ENCODE measurements around the gene PLPPR2.
"Not testable (repeated sequence)": the region's sequence is repeated elsewhere in the genome, so short reads cannot be mapped to it uniquely, and the experiment has no call there.

The PLPPR2 gene

DNA sequence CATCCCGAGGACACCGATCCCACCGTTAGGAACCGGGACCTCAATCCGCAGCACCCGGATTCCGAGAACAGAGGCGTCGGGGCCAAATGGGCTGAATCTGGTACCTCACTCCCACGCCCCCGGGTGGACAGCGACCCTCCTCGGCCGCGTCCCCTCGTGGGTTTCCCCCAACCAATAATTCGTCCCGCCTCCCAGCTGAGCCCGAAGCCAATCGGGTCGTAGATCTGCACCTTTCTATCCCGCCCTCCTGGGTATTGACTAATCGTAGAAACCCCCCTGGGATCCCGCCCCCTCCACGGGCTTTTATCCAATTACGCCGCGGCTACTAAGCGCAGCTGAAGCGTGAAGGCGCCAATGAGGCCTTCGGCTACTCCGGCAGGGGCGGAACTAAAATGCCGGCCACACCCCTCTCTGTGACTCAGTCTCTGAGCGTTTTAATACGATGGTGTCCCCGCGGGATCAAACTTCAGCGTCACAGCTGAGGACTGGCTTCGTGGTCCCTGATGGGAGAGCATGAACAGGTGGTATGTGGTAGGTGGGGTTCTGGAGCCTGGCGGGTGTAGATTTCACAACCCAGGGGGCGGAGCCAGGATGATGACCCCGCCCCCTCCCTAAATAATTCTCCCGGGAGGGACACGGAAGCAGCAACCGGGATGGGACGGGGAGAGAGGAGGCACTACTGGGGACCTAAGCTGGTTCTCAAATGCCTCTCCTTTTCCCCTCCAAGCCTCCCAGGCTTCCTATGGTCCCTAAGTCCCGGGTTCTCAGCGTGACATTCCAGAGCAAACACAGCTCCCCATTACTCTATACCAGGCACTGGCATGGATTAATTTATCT, 8.9 kb upstream of the PLPPR2 start, which contains the start of the genes CCDC159 and TMEM205:
TSS of gene CCDC159 (plus strand) at position 416 of the 837 bp plus-strand sequence. CDS start at position 504, 88 bp downstream.
TSS of gene TMEM205 (minus strand) at position 165 of the 837 bp plus-strand sequence. CDS start 649 bp downstream, outside the sequence.
- TF ChIP-seq, protein P1, sequence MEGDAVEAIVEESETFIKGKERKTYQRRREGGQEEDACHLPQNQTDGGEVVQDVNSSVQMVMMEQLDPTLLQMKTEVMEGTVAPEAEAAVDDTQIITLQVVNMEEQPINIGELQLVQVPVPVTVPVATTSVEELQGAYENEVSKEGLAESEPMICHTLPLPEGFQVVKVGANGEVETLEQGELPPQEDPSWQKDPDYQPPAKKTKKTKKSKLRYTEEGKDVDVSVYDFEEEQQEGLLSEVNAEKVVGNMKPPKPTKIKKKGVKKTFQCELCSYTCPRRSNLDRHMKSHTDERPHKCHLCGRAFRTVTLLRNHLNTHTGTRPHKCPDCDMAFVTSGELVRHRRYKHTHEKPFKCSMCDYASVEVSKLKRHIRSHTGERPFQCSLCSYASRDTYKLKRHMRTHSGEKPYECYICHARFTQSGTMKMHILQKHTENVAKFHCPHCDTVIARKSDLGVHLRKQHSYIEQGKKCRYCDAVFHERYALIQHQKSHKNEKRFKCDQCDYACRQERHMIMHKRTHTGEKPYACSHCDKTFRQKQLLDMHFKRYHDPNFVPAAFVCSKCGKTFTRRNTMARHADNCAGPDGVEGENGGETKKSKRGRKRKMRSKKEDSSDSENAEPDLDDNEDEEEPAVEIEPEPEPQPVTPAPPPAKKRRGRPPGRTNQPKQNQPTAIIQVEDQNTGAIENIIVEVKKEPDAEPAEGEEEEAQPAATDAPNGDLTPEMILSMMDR (IDR thresholded peaks at IDR 0.05; ENCODE audit: insufficient read depth, low read length), result no peak
- no peak; the same call in none of the 2 replicates for TF ChIP-seq POLR2AphosphoS5 (IDR thresholded peaks at IDR 0.05; ENCODE audit: low read depth)
- TF ChIP-seq, protein P2, sequence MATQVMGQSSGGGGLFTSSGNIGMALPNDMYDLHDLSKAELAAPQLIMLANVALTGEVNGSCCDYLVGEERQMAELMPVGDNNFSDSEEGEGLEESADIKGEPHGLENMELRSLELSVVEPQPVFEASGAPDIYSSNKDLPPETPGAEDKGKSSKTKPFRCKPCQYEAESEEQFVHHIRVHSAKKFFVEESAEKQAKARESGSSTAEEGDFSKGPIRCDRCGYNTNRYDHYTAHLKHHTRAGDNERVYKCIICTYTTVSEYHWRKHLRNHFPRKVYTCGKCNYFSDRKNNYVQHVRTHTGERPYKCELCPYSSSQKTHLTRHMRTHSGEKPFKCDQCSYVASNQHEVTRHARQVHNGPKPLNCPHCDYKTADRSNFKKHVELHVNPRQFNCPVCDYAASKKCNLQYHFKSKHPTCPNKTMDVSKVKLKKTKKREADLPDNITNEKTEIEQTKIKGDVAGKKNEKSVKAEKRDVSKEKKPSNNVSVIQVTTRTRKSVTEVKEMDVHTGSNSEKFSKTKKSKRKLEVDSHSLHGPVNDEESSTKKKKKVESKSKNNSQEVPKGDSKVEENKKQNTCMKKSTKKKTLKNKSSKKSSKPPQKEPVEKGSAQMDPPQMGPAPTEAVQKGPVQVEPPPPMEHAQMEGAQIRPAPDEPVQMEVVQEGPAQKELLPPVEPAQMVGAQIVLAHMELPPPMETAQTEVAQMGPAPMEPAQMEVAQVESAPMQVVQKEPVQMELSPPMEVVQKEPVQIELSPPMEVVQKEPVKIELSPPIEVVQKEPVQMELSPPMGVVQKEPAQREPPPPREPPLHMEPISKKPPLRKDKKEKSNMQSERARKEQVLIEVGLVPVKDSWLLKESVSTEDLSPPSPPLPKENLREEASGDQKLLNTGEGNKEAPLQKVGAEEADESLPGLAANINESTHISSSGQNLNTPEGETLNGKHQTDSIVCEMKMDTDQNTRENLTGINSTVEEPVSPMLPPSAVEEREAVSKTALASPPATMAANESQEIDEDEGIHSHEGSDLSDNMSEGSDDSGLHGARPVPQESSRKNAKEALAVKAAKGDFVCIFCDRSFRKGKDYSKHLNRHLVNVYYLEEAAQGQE (IDR thresholded peaks at IDR 0.05; ENCODE audit: insufficient replicate concordance, low read depth), result peak; percentile 36
- peak; percentile 39; the same call in 1 of the 2 replicates for TF ChIP-seq SPI1 (IDR thresholded peaks at IDR 0.05; ENCODE audit: borderline replicate concordance, low read depth)
- TF ChIP-seq GABPA (IDR thresholded peaks at IDR 0.05; ENCODE audit: low read depth), result 0 out of 2 replicates have a peak, but pooled peaks have one; percentile 12
- DNase-seq (ENCODE audit: low read depth in 1 of 2, low spot score in 1 of 2), result peak; percentile 98 to 99
- peak within 1 kb of the TSS; percentile 68 for H3K27ac ChIP-seq (replicated peaks)
- H3K4me3 ChIP-seq (replicated peaks; ENCODE audit: insufficient read depth, low read length), result peak within 1 kb of the TSS; percentile 80
- no peaks in the 10 kb centered on the region for H3K27me3 ChIP-seq (ENCODE audit: insufficient read depth, poor library complexity, severe bottlenecking)

DNA sequence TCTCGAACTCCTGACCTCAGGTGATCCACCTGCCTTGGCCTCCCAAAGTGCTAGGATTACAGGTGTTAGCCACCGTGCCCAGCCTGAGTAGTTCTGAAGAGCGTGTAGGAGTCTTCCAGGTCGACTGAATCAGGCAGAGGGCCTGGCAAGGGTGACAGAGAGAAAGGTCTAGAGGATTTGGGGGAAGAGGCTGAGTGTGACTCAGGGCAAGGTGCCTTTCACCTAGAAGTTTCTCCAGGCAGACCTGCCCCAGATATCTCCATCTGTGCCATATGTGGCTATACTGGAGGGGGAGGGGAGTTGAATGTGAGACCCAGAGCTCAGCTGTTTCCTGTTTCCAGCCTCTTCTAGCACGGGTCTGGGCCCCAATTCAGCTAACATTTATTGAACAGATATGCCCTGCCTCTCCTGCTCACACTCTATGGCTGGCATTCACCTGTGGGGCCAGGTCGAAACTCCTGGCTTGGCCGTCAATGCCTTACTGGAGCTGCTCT, 7.6 kb upstream of the PLPPR2 start:
- DNase-seq (ENCODE audit: low read depth in 1 of 2, low spot score in 1 of 2), result no peak
- H3K27ac ChIP-seq (replicated peaks), result no peak overlapping the region

DNA sequence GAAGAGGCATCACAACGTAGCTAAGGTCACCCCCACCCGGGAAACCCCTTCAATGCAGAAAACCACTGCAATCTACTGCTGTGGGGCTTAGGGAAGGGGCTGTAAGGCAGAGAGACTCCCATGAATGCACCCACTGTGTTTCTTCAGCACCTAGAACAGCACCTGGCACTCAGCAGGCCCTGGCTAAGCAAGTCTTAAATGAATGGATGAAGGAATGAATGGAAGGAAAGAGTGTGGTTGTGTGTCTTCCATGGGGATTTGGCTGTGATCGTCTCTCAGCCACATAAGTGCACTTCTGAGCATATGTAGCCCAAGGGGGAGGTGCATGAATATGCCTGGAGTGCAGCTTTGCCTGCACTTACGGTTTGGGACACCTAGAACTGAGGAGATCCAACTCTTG, 6.1 kb upstream of the PLPPR2 start:
- Histone ChIP-seq H3K27me3 (ENCODE audit: insufficient read depth, poor library complexity, severe bottlenecking) (no peaks in the 10 kb centered on the region), H3K27ac (replicated peaks) (no peak overlapping the region), H3K4me3 (replicated peaks; ENCODE audit: insufficient read depth, low read length) (no peak overlapping the region)
- TF ChIP-seq POLR2AphosphoS5 (IDR thresholded peaks at IDR 0.05; ENCODE audit: low read depth) (no peak), SPI1 (IDR thresholded peaks at IDR 0.05; ENCODE audit: borderline replicate concordance, low read depth) (no peak), GABPA (IDR thresholded peaks at IDR 0.05; ENCODE audit: low read depth) (no peak)
- TF ChIP-seq, protein P2 (IDR thresholded peaks at IDR 0.05; ENCODE audit: insufficient replicate concordance, low read depth), result peak; percentile 59
- TF ChIP-seq, protein P1 (IDR thresholded peaks at IDR 0.05; ENCODE audit: insufficient read depth, low read length), result no peak
- DNase-seq (ENCODE audit: low read depth in 1 of 2, low spot score in 1 of 2), result no peak

More for the DNA sequence above, 7.6 kb upstream of the PLPPR2 start:
- TF ChIP-seq SPI1 (IDR thresholded peaks at IDR 0.05; ENCODE audit: borderline replicate concordance, low read depth), result no peak
- TF ChIP-seq, protein P1 (IDR thresholded peaks at IDR 0.05; ENCODE audit: insufficient read depth, low read length), result no peak
- TF ChIP-seq GABPA (IDR thresholded peaks at IDR 0.05; ENCODE audit: low read depth), result no peak
- TF ChIP-seq POLR2AphosphoS5 (IDR thresholded peaks at IDR 0.05; ENCODE audit: low read depth), result no peak
- H3K27me3 ChIP-seq (ENCODE audit: insufficient read depth, poor library complexity, severe bottlenecking), result no peaks in the 10 kb centered on the region
- no peak overlapping the region for H3K4me3 ChIP-seq (replicated peaks; ENCODE audit: insufficient read depth, low read length)

DNA sequence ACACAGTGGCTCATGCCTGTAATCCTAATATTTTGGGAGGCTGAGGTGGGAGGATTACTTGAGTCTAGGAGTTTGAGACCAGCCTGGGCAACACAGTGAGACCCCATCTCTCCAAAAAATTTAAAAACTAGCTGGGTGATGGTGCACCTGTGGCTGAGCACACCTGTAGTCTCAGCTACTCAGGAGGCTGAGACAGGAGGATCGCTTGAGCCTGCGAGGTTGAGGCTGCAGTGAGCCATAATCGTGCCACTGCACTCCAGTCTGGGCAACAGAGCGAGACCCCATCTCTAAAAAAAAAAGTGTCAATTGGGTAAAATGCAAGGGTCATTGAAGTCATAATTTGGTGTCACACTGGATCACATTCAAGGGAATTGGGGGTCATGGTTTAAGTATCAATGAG, 1.1 kb upstream of the PLPPR2 start:
- H3K27ac ChIP-seq (replicated peaks); DNase-seq (ENCODE audit: low read depth in 1 of 2, low spot score in 1 of 2); H3K27me3 ChIP-seq (ENCODE audit: insufficient read depth, poor library complexity, severe bottlenecking); H3K4me3 ChIP-seq (replicated peaks; ENCODE audit: insufficient read depth, low read length): not testable (repeated sequence)
